ENCODE results near the gene NR1H4.

NR1H4 gene

GRCh38 chr12:100573292-100574186 is 99.9 kb downstream of the NR1H4 start, which contains the start of gene GAS2L3:
TSS of gene GAS2L3 (plus strand) at chr12:100573684. CDS start at chr12:100594905, 21,221 bp downstream.
- ChIA-PET POLR2A (interaction anchor here (0.5 to 1.3 kb wide), 3 partner anchors 18 to 688 kb away, joined by 3 to 6 read pairs (median 4); partner anchors contain the start of genes DEPDC4 and SCYL2), CTCF (interaction anchor here (0.6 to 3.0 kb wide), 4 partner anchors 10 to 256 kb away, joined by 3 to 13 read pairs (median 3); no protein-coding TSS in a partner anchor)
- H3K36me3 ChIP-seq (ENCODE audit: control insufficient read depth in 2 of 2, insufficient read depth in 1 of 2, low read length in 2 of 2), result peaks cover 0 to 1% of the 10 kb centered on the region in 2 experiments; a peak in 2 of 3 replicates
- H3K9me3 ChIP-seq (ENCODE audit: control insufficient read depth, insufficient read depth, low read depth, low read length), result no peaks in the 10 kb centered on the region
- H3K27ac ChIP-seq (ENCODE audit: extremely low read depth, low read depth, low read length), result peak within 1 kb of the TSS; percentile 46; the same call in 1 of the 2 replicates
- H3K4me1 ChIP-seq (ENCODE audit: control insufficient read depth, insufficient read depth, low read length), result peaks cover 15% of the 10 kb centered on the region; the same call in 1 of the 2 replicates
- H3K4me3 ChIP-seq (ENCODE audit: low read depth, low read length), result peak within 1 kb of the TSS; percentile 89
- TF ChIP-seq ZNF350 (tag by site-specific recombination; IDR thresholded peaks at IDR 0.05) (no peak), CTCF (tag by site-specific recombination; IDR thresholded peaks at IDR 0.05) (no peak), ZNF416 (tag by site-specific recombination; IDR thresholded peaks at IDR 0.05) (no peak), OVOL3 (tag by site-specific recombination; IDR thresholded peaks at IDR 0.05) (peak; percentile 37; the same call in 1 of the 2 replicates), ZNF18 (tag by site-specific recombination; IDR thresholded peaks at IDR 0.05) (no peak), ZBTB11 (tag by site-specific recombination; conservative IDR thresholded peaks at IDR 0.05; ENCODE audit: low read depth) (no peak), ZNF518A (tag by site-specific recombination; conservative IDR thresholded peaks at IDR 0.05; ENCODE audit: low read depth) (no peak; the same call in 1 of the 2 replicates), GLIS1 (tag by site-specific recombination; IDR thresholded peaks at IDR 0.05) (peak; percentile 53; the same call in 1 of the 2 replicates), ZNF16 (tag by site-specific recombination; IDR thresholded peaks at IDR 0.05; ENCODE audit: low read depth) (no peak), REPIN1 (tag by site-specific recombination; IDR thresholded peaks at IDR 0.05; ENCODE audit: low read depth) (no peak), ZNF777 (tag by site-specific recombination; IDR thresholded peaks at IDR 0.05; ENCODE audit: borderline replicate concordance) (no peak), ZBTB10 (tag by site-specific recombination; IDR thresholded peaks at IDR 0.05) (peak; percentile 82), ZSCAN16 (tag by site-specific recombination; IDR thresholded peaks at IDR 0.05) (0 out of 2 replicates have a peak, but pooled peaks have one; percentile 22), ZNF837 (tag by site-specific recombination; IDR thresholded peaks at IDR 0.05) (no peak), ZNF501 (tag by site-specific recombination; IDR thresholded peaks at IDR 0.05) (peak; percentile 79; the same call in 1 of the 2 replicates), ZNF768 (tag by site-specific recombination; IDR thresholded peaks at IDR 0.05) (no peak), ZNF513 (tag by site-specific recombination; IDR thresholded peaks at IDR 0.05) (no peak)

Data from HEK293 (cell line).